Neural cell (in vitro differentiated cells): ENCODE data around the gene FBXL15.

Source experiments
- EP300 ChIP-seq: fragments of 450-650 bp; conservative IDR thresholded peaks from 2 replicates; pipeline ENCODE4 v1.6.1; 2014; ENCODE audit warnings: antibody characterized with exemption, mild to moderate bottlenecking, moderate library complexity; ENCODE audit not compliant: poor library complexity, severe bottlenecking
- EZH2 ChIP-seq: fragments of 200-600, 300-800 bp; shearing (Covaris generic), sonication (generic); IDR thresholded peaks from 2 replicates; pipeline ENCODE4 v1.6.1; 2014; ENCODE audit warnings: antibody characterized with exemption, low read length, borderline replicate concordance, mild to moderate bottlenecking; ENCODE audit not compliant: insufficient read depth, poor library complexity, severe bottlenecking
- MXI1 ChIP-seq: fragments of 450-650 bp; conservative IDR thresholded peaks from 2 replicates; pipeline ENCODE4 v1.6.1; 2014; ENCODE audit warnings: antibody characterized with exemption, mild to moderate bottlenecking; ENCODE audit not compliant: poor library complexity, severe bottlenecking
- POLR2AphosphoS5 ChIP-seq: IDR thresholded peaks from 2 replicates; pipeline ENCODE4 v1.6.1; 2012
- RAD21 ChIP-seq: fragments of 450-650 bp; conservative IDR thresholded peaks from 2 replicates; pipeline ENCODE4 v1.6.1; 2014; ENCODE audit warnings: antibody characterized with exemption, mild to moderate bottlenecking, moderate library complexity
- TAF1 ChIP-seq: IDR thresholded peaks from 2 replicates; pipeline ENCODE4 v1.6.1; 2012; ENCODE audit warnings: low read depth
- TF ChIP-seq, protein P1 (sequence below): fragments of 450-650 bp; IDR thresholded peaks from 2 replicates; pipeline ENCODE4 v1.5.1; 2014; ENCODE audit warnings: antibody characterized with exemption, mild to moderate bottlenecking, moderate library complexity; ENCODE audit not compliant: poor library complexity, severe bottlenecking
- TF ChIP-seq, protein P2 (sequence below): IDR thresholded peaks from 2 replicates; pipeline ENCODE4 v1.6.1; 2012; ENCODE audit warnings: borderline replicate concordance

DNA sequence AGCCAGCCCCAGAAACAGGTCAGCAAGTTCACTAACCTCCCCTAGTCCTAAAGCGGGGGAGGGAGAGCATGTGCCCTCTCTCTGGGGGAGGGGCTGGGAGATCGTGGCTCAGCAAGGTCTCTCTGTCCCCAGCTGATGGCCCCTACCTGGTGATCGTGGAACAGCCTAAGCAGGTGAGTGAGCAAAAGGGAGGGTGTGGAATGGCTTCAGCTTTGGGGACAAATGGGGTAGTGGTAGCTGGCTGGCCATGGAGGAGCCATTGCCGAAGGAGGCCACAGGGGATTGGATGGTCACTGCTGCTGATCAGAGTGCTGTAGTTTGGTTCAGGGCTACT is 24.4 kb upstream of the FBXL15 start:
- TF ChIP-seq, protein P1, sequence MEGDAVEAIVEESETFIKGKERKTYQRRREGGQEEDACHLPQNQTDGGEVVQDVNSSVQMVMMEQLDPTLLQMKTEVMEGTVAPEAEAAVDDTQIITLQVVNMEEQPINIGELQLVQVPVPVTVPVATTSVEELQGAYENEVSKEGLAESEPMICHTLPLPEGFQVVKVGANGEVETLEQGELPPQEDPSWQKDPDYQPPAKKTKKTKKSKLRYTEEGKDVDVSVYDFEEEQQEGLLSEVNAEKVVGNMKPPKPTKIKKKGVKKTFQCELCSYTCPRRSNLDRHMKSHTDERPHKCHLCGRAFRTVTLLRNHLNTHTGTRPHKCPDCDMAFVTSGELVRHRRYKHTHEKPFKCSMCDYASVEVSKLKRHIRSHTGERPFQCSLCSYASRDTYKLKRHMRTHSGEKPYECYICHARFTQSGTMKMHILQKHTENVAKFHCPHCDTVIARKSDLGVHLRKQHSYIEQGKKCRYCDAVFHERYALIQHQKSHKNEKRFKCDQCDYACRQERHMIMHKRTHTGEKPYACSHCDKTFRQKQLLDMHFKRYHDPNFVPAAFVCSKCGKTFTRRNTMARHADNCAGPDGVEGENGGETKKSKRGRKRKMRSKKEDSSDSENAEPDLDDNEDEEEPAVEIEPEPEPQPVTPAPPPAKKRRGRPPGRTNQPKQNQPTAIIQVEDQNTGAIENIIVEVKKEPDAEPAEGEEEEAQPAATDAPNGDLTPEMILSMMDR: no peak
- TF ChIP-seq EZH2: no peak
- no peak for TF ChIP-seq POLR2AphosphoS5
- no peak for TF ChIP-seq EP300
- no peak for TF ChIP-seq TAF1
- TF ChIP-seq, protein P2, sequence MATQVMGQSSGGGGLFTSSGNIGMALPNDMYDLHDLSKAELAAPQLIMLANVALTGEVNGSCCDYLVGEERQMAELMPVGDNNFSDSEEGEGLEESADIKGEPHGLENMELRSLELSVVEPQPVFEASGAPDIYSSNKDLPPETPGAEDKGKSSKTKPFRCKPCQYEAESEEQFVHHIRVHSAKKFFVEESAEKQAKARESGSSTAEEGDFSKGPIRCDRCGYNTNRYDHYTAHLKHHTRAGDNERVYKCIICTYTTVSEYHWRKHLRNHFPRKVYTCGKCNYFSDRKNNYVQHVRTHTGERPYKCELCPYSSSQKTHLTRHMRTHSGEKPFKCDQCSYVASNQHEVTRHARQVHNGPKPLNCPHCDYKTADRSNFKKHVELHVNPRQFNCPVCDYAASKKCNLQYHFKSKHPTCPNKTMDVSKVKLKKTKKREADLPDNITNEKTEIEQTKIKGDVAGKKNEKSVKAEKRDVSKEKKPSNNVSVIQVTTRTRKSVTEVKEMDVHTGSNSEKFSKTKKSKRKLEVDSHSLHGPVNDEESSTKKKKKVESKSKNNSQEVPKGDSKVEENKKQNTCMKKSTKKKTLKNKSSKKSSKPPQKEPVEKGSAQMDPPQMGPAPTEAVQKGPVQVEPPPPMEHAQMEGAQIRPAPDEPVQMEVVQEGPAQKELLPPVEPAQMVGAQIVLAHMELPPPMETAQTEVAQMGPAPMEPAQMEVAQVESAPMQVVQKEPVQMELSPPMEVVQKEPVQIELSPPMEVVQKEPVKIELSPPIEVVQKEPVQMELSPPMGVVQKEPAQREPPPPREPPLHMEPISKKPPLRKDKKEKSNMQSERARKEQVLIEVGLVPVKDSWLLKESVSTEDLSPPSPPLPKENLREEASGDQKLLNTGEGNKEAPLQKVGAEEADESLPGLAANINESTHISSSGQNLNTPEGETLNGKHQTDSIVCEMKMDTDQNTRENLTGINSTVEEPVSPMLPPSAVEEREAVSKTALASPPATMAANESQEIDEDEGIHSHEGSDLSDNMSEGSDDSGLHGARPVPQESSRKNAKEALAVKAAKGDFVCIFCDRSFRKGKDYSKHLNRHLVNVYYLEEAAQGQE: no peak
- TF ChIP-seq MXI1: no peak
- no peak for TF ChIP-seq RAD21
